Ishikawa (cell line): ENCODE measurements around the gene KLHL35.

Experiments used
- CREB1 ChIP-seq: IDR thresholded peaks from 2 replicates; pipeline ENCODE4 v1.6.1; 2012; ENCODE audit warnings: low read depth
- EP300 ChIP-seq: IDR thresholded peaks from 2 replicates; pipeline ENCODE4 v1.6.1; 2012; ENCODE audit warnings: borderline replicate concordance
- FOXM1 ChIP-seq: IDR thresholded peaks from 2 replicates; pipeline ENCODE4 v1.6.1; 2012; ENCODE audit warnings: low read depth, borderline replicate concordance
- MAX ChIP-seq: IDR thresholded peaks from 2 replicates; pipeline ENCODE4 v1.6.1; 2012
- NFIC ChIP-seq: IDR thresholded peaks from 2 replicates; pipeline ENCODE4 v1.6.1; 2012
- RAD21 ChIP-seq: IDR thresholded peaks from 2 replicates; pipeline ENCODE4 v1.6.1; 2012; ENCODE audit warnings: low read depth
- TCF12 ChIP-seq: IDR thresholded peaks from 2 replicates; pipeline ENCODE4 v1.6.1; 2012; ENCODE audit warnings: low read depth
- USF1 ChIP-seq: IDR thresholded peaks from 2 replicates; pipeline ENCODE4 v1.6.1; 2012
- YY1 ChIP-seq: IDR thresholded peaks from 2 replicates; pipeline ENCODE4 v1.6.1; 2012; ENCODE audit warnings: low read depth

- no peak for TF ChIP-seq USF1
- TF ChIP-seq YY1: no peak
- TF ChIP-seq EP300: no peak
- TF ChIP-seq TCF12: no peak
- TF ChIP-seq NFIC: no peak
- TF ChIP-seq FOXM1: no peak
- no peak for TF ChIP-seq CREB1
- no peak for TF ChIP-seq RAD21
- TF ChIP-seq MAX: no peak
Observed at GRCh38 chr11:75449271-75449670, 16.3 kb upstream of the KLHL35 start.
